Measurements from ENCODE around the gene ERG28. TPM values are rescaled to one million over a fixed set of nuclear protein-coding genes. Genes with fewer than 3 reads are reported as not detected.

Gene ERG28
- total and polyA plus RNA-seq, 2 donors (not counting 3 experiments of a cell fraction or from before 2014, with no cell fraction given), result 31.9 to 46.0 TPM

DNA sequence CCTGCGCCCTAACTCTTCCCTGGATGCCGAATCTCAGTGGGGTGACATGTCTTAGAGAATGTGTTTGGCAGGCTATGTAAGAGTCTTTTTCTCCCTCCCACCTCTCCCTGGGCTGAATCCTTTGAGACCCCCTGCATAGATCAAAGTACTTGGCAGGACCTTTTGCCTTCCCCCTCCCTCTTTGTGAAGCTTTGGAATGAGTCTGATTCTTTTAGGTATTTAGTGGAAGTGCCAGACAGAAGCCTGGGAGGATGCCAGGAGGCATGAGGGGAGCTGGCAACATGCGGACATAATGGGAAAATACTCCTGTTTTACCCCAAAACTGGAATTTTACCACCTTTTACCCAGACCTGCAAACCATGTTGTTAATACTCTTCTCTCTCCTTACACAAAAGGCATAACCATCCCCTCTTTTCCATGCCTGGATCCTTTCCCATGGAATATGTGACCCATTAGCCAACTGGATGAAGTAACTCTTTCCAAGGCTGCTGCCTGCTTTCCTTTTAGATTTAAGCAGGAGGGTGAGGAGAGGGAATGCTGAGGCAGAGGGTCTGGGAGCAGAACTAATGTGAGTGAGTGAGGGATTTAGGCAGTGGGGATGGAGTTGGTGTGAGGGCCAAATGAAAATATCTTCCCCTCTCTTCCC lies 42.1 kb upstream of the ERG28 start:
- H3K9ac ChIP-seq (replicated peaks; ENCODE audit: extremely low read depth, insufficient read depth, low read length), result no peak overlapping the region
- TF ChIP-seq, protein P1, sequence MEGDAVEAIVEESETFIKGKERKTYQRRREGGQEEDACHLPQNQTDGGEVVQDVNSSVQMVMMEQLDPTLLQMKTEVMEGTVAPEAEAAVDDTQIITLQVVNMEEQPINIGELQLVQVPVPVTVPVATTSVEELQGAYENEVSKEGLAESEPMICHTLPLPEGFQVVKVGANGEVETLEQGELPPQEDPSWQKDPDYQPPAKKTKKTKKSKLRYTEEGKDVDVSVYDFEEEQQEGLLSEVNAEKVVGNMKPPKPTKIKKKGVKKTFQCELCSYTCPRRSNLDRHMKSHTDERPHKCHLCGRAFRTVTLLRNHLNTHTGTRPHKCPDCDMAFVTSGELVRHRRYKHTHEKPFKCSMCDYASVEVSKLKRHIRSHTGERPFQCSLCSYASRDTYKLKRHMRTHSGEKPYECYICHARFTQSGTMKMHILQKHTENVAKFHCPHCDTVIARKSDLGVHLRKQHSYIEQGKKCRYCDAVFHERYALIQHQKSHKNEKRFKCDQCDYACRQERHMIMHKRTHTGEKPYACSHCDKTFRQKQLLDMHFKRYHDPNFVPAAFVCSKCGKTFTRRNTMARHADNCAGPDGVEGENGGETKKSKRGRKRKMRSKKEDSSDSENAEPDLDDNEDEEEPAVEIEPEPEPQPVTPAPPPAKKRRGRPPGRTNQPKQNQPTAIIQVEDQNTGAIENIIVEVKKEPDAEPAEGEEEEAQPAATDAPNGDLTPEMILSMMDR (IDR thresholded peaks at IDR 0.05; ENCODE audit: extremely low read depth in 1 of 2, insufficient read depth in 1 of 2, low read depth in 1 of 2, low read length in 2 of 2), result no peak
- TF ChIP-seq JUN (IDR thresholded peaks at IDR 0.05; ENCODE audit: borderline replicate concordance, insufficient read depth, insufficient read length, low read depth), result no peak
- TF ChIP-seq, protein P2, sequence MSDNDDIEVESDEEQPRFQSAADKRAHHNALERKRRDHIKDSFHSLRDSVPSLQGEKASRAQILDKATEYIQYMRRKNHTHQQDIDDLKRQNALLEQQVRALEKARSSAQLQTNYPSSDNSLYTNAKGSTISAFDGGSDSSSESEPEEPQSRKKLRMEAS (IDR thresholded peaks at IDR 0.05; ENCODE audit: insufficient read depth, insufficient read length), result no peak
- TF ChIP-seq MYC (IDR thresholded peaks at IDR 0.05; ENCODE audit: low read depth, low read length), result no peak
- no peak for TF ChIP-seq POLR2A (IDR thresholded peaks at IDR 0.05; ENCODE audit: low read depth, low read length)
- no peak for TF ChIP-seq POLR2AphosphoS5 (IDR thresholded peaks at IDR 0.05; ENCODE audit: insufficient read depth, low read depth, low read length)
- no peak for TF ChIP-seq GATA2 (IDR thresholded peaks at IDR 0.05; ENCODE audit: insufficient read depth, insufficient read length, low read depth, low read length)
- TF ChIP-seq FOS (IDR thresholded peaks at IDR 0.05; ENCODE audit: borderline replicate concordance, insufficient read depth, low read length), result no peak
- no peak for TF ChIP-seq EZH2 (IDR thresholded peaks at IDR 0.05; ENCODE audit: borderline replicate concordance, low read depth, low read length, severe bottlenecking)
- no peak overlapping the region for H3K4me2 ChIP-seq (ENCODE audit: insufficient read depth, low read length)
- dilution Hi-C loops (cut with MboI; ENCODE audit: extremely low pct_ligation_motif_present, low sequenced_read_pairs), result loop anchor here (25.0 kb wide), 1 partner anchor 285 kb away; the partner anchor contains the start of genes IFT43 and TGFB3
- no peak for FAIRE-seq
- H2AFZ ChIP-seq (ENCODE audit: low read depth, low read length), result no peak overlapping the region
- POLR2A ChIA-PET, result no interaction called here
- intact Hi-C loops (cut with micrococcal nuclease), result loop anchor here (5.0 kb wide), 1 partner anchor 590 kb away; no protein-coding TSS in a partner anchor
- DNase-seq (ENCODE audit: low read depth, low spot score), result no peak
- H3K4me3 ChIP-seq (replicated peaks in 1 of 3; ENCODE audit: insufficient read depth in 1 of 3, low read depth in 1 of 3, low read length in 3 of 3), result no peak overlapping the region
- H3K27me3 ChIP-seq (ENCODE audit: control insufficient read depth in 2 of 2, insufficient read depth in 2 of 2, low read length in 2 of 2), result no peaks in the 10 kb centered on the region
- no peaks in the 10 kb centered on the region for H4K20me1 ChIP-seq (replicated peaks; ENCODE audit: control insufficient read depth, extremely low read depth, insufficient read depth, low read length)
- no peak overlapping the region for H3K27ac ChIP-seq (ENCODE audit: insufficient read depth, low read depth, low read length)
- H3K79me2 ChIP-seq (ENCODE audit: control insufficient read depth, insufficient read depth, low read length), result no peaks in the 10 kb centered on the region
- CTCF ChIA-PET, result interaction anchor here (1.1 kb wide), 1 partner anchor 62 kb away, joined by 3 read pairs; no protein-coding TSS in a partner anchor
- H3K36me3 ChIP-seq (ENCODE audit: control insufficient read depth in 2 of 2, extremely low read depth in 1 of 2, insufficient read depth in 2 of 2, low read length in 2 of 2), result peaks cover 13 to 23% of the 10 kb centered on the region in 2 experiments
- no TSS peak for BruUV-seq (replicated peaks)
- H3K9me1 ChIP-seq (replicated peaks; ENCODE audit: control insufficient read depth, extremely low read depth, insufficient read depth, low read length), result no peaks in the 10 kb centered on the region
- no peaks in the 10 kb centered on the region for H3K4me1 ChIP-seq (ENCODE audit: control insufficient read depth, extremely low read depth, insufficient read depth, low read length)
- H3K9me3 ChIP-seq (replicated peaks; ENCODE audit: control insufficient read depth, insufficient read depth, low read length), result no peaks in the 10 kb centered on the region
